Gastroesophageal sphincter (tissue), 4 donors: ENCODE measurements around the gene SHANK1. TPM values are rescaled to one million over a fixed set of nuclear protein-coding genes. Genes with fewer than 3 reads are reported as not detected.
A peak's percentile ranks its signal among the peaks of the same experiment; 100 is the strongest.

Experiments used
- ATAC-seq: fragments of 150-250 bp; one replicate; pipeline ENCODE4 v1.9.1; 2016; ENCODE audit warnings: mild to moderate bottlenecking, moderate library complexity
- H3K27ac ChIP-seq, 4 donors: fragments of 200-600 bp; sonication (generic) in 3 of 4; 1 replicate in 3 of 4; 2 replicates in 1 of 4; pipeline ENCODE4 v1.5.1; 2016 to 2019
- H3K27me3 ChIP-seq: fragments of 200-600 bp; sonication (generic); one replicate; pipeline ENCODE4 v1.5.1; 2019
- H3K36me3 ChIP-seq, 2 donors: fragments of 200-600 bp; sonication (generic); one replicate each; pipeline ENCODE4 v1.5.1; 2019; ENCODE audit warnings: control low read depth in 1 of 2
- H3K4me1 ChIP-seq, 3 donors: fragments of 200-600 bp; sonication (generic); 1 replicate in 2 of 3; 2 replicates in 1 of 3; pipeline ENCODE4 v1.5.1; 2016 to 2019; ENCODE audit warnings: control low read depth in 2 of 3
- H3K4me3 ChIP-seq, 2 donors: fragments of 200-600 bp; sonication (generic); one replicate each; pipeline ENCODE4 v1.5.1; 2019; ENCODE audit warnings: mild to moderate bottlenecking in 1 of 2, moderate library complexity in 1 of 2
- H3K9me3 ChIP-seq, 3 donors: fragments of 200-600 bp; sonication (generic); one replicate each; pipeline ENCODE4 v1.5.1; 2017 to 2019; ENCODE audit warnings: control low read depth in 2 of 3
- CTCF ChIP-seq, 4 experiments: fragments of 200-600 bp in 2 of 4; fragments of 450-650 bp in 2 of 4; sonication (generic) in 1 of 4; IDR thresholded peaks; one replicate each; pipeline ENCODE4 v1.5.1; 2017 to 2019; ENCODE audit warnings: antibody characterized with exemption in 4 of 4, mild to moderate bottlenecking in 2 of 4, moderate library complexity in 2 of 4
- EP300 ChIP-seq: sonication (generic); formaldehyde crosslinking; IDR thresholded peaks from one replicate; pipeline ENCODE4 v1.6.1; 2017; ENCODE audit warnings: antibody characterized with exemption, mild to moderate bottlenecking
- POLR2A ChIP-seq, 2 donors: fragments of 450-650 bp; IDR thresholded peaks; one replicate each; pipeline ENCODE4 v1.6.1; 2017; ENCODE audit warnings: antibody characterized with exemption in 2 of 2, mild to moderate bottlenecking in 2 of 2, moderate library complexity in 1 of 2
- POLR2AphosphoS5 ChIP-seq: sonication (generic); formaldehyde crosslinking; IDR thresholded peaks from one replicate; pipeline ENCODE4 v1.6.1; 2017; ENCODE audit warnings: antibody characterized with exemption
- WGBS, 2 donors: methylation state at CpG; one replicate each; pipeline ENCODE4 v1.1.5; 2018; ENCODE audit warnings: low coverage in 1 of 2; 5-methylcytosine and 5-hydroxymethylcytosine counted together
- total RNA-seq, 4 donors: library from RNA; depleted of rRNA; stranded (reverse); fragments of >200 nt; gene quantifications; one replicate each; pipeline ENCODE4 v1.1.0, GENCODE V29; 2016

The SHANK1 gene
- total RNA-seq, 4 donors from 2014 or later: 0.15 to 0.40 (median 0.31) TPM; not detected in 1

- no peaks in the 10 kb centered on the region for H3K36me3 ChIP-seq
- peak overlapping the region in 1 of 2 donors; percentile 38 for H3K4me3 ChIP-seq
- H3K27me3 ChIP-seq: peaks cover 96% of the 10 kb centered on the region
- no peak for ATAC-seq
- peaks cover 0 to 24% (median 0%) of the 10 kb centered on the region in 3 donors for H3K9me3 ChIP-seq
- no peak overlapping the region for H3K27ac ChIP-seq
- peaks cover 0 to 20% (median 3%) of the 10 kb centered on the region in 3 donors for H3K4me1 ChIP-seq
- no peak for TF ChIP-seq POLR2A (IDR thresholded peaks at IDR 0.05)
- no peak for TF ChIP-seq CTCF (IDR thresholded peaks at IDR 0.05)
- no peak for TF ChIP-seq EP300
- no peak for TF ChIP-seq POLR2AphosphoS5
- WGBS, 2 donors: 0 to 1% methylated on average over 4 to 9 of the region's 37 CpGs
Observed at GRCh38 chr19:50659318-50660087, 60.1 kb downstream of the SHANK1 start.

GRCh38 chr19:50658441-50659317 lies 60.9 kb downstream of the SHANK1 start:
- Histone ChIP-seq H3K4me3 (peak overlapping the region in 1 of 2 donors; percentile 38), H3K4me1 (peaks cover 0 to 20% (median 3%) of the 10 kb centered on the region in 3 donors), H3K36me3 (no peaks in the 10 kb centered on the region), H3K27ac (no peak overlapping the region), H3K27me3 (peaks cover 98% of the 10 kb centered on the region), H3K9me3 (peaks cover 0 to 29% (median 0%) of the 10 kb centered on the region in 3 donors)
- 0 to 2% methylated on average over 12 to 21 of the region's 67 CpGs for WGBS, 2 donors
- TF ChIP-seq POLR2A (IDR thresholded peaks at IDR 0.05) (no peak), POLR2AphosphoS5 (no peak), EP300 (no peak)
- peak; percentile 52 for ATAC-seq

GRCh38 chr19:50657712-50658440 lies 61.7 kb downstream of the SHANK1 start:
- peaks cover 0 to 29% (median 0%) of the 10 kb centered on the region in 3 donors for H3K9me3 ChIP-seq
- H3K4me1 ChIP-seq: peaks cover 0 to 20% (median 3%) of the 10 kb centered on the region in 3 donors
- H3K4me3 ChIP-seq: peak overlapping the region in 1 of 2 donors; percentile 38
- no peaks in the 10 kb centered on the region for H3K36me3 ChIP-seq
- ATAC-seq: peak; percentile 87
- peaks cover 100% of the 10 kb centered on the region for H3K27me3 ChIP-seq
- 2 to 3% methylated on average over 7 to 14 of the region's 38 CpGs for WGBS, 2 donors
- TF ChIP-seq CTCF (IDR thresholded peaks at IDR 0.05) (no peak), POLR2A (IDR thresholded peaks at IDR 0.05) (no peak), EP300 (no peak), POLR2AphosphoS5 (no peak)
- H3K27ac ChIP-seq: no peak overlapping the region

- H3K36me3 ChIP-seq: no peaks in the 10 kb centered on the region
- peaks cover 100% of the 10 kb centered on the region for H3K27me3 ChIP-seq
- no peak overlapping the region for H3K27ac ChIP-seq
- WGBS, 2 donors: 46 to 53% methylated on average over 6 of the region's 6 CpGs
- no peak for TF ChIP-seq POLR2A (IDR thresholded peaks at IDR 0.05)
- TF ChIP-seq EP300: no peak
- no peak for TF ChIP-seq POLR2AphosphoS5
- TF ChIP-seq CTCF (IDR thresholded peaks at IDR 0.05): no peak
- H3K4me1 ChIP-seq: peaks cover 0 to 20% (median 3%) of the 10 kb centered on the region in 3 donors
- no peak overlapping the region for H3K4me3 ChIP-seq
- H3K9me3 ChIP-seq: peaks cover 0 to 29% (median 0%) of the 10 kb centered on the region in 3 donors
- ATAC-seq: no peak
Observed at GRCh38 chr19:50657222-50657669, 62.4 kb downstream of the SHANK1 start.

- Histone ChIP-seq H3K27me3 (peaks cover 99% of the 10 kb centered on the region), H3K4me3 (no peak overlapping the region)
Observed at GRCh38 chr19:50654882-50655281, 64.7 kb downstream of the SHANK1 start.

More at GRCh38 chr19:50654882-50655281, 64.7 kb downstream of the SHANK1 start:
- TF ChIP-seq POLR2A (IDR thresholded peaks at IDR 0.05) (no peak), CTCF (IDR thresholded peaks at IDR 0.05) (no peak), EP300 (no peak), POLR2AphosphoS5 (no peak)
- peaks cover 0 to 20% (median 3%) of the 10 kb centered on the region in 3 donors for H3K4me1 ChIP-seq
- no peak for ATAC-seq
- no peak overlapping the region for H3K27ac ChIP-seq
- no peaks in the 10 kb centered on the region for H3K36me3 ChIP-seq
- peaks cover 0 to 29% (median 0%) of the 10 kb centered on the region in 3 donors for H3K9me3 ChIP-seq
